SW480 (cell line): ENCODE results near the gene ZBTB20.

Source experiments
- DNase-seq: peaks from one replicate; pipeline ENCODE4 v3.0.0-alpha.2; 2016; ENCODE audit warnings: low spot score

Gene ZBTB20

DNA sequence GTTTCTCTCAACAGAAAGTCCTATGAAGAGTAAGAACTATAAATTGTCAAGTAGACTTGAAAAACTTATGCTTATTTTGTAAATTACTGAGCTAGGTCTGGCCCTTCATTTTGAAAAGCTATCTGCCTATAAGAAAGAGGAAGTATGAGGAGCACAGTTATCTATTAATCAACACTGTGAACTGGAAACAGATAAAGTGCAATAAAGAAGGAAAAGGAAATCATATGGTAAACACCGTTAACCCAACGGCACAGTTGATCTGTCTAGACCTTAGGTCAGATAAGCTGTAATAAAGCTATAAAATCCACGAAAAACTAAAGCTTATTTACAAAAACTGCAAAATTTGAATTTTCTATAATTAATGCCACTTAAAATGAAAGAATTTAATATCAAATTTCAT lies 242.5 kb downstream of the ZBTB20 start:
- DNase-seq = no peak

DNA sequence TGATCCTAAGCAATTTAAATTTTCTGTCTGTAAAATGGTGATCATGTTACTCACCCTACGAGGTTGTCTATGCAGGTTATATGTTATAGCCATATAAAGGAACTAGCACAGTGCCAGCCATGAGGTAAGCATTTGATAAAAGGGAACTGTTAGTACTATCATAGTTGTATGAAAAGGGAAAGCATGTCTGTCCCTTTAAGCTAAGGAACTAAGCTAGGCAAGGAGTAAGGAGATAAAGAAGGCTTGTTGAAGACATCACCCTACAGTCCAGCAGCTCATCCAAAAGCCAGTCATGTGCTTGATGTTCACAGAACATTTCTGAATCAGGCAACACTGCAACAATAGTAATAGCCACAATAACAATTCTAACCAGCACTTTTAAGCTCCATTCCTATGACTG lies 243.9 kb downstream of the ZBTB20 start:
- DNase-seq = no peak

DNA sequence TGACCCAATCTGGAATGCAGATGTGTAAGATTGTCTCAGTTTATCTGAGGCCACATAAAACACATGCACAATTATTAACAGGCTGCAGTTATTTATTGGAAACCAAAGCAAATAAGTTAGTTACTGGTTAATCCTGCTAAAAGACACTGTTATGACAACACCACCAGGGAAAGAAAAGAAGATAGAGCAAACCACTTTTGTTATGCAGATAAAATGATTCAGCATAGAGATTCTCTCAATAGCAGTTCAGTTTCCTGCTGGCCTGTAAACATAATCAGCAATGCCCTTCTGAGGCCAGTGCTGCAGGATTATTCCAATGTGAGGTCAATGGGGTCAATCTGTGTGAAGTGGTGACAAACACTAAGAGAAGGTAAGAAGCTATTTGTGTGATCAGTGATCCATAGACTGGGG lies 244.4 kb downstream of the ZBTB20 start:
- no peak for DNase-seq

DNA sequence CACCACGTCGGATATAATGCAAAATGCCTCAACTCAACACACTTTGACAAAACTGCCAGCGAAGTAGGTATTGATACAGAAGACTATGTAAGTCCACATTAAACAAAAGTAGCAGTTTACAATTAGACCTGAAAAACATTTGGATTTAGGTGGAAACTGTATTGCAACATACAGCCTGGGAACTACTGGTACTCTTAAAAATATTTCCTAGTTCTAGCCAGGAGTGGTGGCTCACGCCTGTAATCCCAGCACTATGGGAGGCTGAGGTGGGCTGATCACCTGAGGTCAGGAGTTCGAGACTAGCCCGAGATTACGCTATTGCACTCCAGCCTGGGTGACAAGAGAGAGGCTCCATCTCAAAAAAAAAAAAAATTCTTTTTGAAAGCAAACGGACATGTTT lies 246.2 kb downstream of the ZBTB20 start:
- no peak for DNase-seq

DNA sequence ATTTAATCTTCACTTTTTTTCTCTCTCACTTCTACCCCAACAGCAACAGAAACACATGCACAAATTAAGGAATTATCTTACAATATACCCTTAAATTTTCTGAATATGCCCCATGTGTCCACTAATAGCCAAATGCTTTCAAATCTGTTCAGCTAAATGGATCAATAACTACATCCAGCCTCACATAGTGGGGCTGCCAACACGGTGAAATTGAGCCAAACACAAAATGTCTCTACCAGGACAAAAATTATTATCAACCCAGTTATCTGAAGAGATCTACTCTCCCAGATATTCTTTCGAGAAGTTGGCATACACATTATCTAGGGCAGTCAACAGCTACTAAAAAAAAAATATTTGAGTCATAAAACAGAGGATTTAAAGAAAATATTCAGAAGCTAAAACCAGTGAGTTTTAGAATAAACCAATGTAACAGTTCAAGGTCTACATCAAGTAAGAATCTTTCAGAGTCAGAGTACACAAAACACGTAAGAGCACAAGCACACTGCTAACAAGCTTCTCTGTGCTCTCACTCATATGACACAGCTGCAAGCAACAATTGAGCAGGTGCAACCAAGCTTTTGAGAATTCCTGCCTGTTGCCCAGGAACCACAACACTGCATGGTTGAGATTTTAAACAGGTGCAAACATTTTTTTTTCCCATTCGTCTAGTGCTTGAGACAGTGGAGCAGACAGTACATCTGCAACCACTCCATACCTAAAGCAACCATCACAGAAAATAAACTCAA lies 247.7 kb downstream of the ZBTB20 start:
- DNase-seq = peak; percentile 74

DNA sequence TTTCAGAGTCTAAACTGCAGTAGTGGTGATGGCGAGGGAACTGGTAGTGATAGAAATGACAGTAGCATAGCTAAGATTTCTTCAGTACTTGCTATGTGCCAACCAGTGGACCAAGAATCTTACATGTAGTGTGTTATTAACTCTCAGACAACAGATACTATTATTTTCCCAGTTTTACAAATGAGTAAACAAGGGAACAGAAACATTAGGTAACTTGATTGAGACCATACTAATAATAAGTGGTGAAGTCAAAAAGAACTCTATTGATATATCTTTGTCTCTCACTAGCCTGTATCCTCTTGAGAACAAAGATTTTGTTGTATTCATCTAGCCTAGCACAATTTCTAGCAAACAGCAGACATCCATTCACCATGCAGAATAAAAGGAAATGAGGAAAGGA lies 250.1 kb downstream of the ZBTB20 start:
- DNase-seq = no peak

DNA sequence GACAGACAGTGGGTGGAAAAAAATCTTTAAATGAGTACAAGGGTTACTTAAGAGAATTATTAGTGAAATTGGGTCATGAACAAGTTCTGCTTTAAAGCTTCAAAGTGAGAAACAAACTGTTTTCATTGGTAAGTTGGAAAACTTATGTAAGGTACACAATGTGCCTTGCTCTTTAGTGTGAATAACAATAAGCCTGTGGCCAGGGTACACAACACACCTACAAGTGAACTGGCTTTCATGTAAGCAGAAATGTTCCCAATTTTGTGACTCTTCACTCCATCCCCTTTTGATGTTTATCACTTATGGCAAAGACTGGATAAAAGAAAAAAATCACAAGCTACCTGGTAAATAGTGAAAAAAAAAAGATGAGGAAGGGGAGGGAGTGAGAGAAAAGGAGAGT lies 253.7 kb downstream of the ZBTB20 start:
- DNase-seq = no peak

DNA sequence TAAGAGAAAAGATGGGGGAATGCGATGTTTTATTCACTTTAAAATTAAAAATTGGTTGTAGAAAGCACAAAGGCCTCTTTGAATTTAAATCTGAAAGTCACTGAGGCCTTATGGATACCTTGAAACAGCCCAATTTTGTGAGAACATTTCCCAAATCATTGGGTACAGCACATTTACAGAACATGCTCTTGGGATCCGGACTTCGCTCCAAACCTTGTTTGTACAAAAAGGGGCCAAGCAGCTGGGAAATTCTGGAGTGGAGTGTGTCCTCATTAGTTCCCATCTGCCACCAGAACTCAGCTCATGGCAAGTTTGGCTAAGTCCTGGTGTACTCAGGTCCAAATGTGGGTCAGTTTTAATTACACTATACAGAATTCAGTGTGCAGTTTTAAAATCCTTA lies 254.2 kb downstream of the ZBTB20 start:
- DNase-seq = no peak

DNA sequence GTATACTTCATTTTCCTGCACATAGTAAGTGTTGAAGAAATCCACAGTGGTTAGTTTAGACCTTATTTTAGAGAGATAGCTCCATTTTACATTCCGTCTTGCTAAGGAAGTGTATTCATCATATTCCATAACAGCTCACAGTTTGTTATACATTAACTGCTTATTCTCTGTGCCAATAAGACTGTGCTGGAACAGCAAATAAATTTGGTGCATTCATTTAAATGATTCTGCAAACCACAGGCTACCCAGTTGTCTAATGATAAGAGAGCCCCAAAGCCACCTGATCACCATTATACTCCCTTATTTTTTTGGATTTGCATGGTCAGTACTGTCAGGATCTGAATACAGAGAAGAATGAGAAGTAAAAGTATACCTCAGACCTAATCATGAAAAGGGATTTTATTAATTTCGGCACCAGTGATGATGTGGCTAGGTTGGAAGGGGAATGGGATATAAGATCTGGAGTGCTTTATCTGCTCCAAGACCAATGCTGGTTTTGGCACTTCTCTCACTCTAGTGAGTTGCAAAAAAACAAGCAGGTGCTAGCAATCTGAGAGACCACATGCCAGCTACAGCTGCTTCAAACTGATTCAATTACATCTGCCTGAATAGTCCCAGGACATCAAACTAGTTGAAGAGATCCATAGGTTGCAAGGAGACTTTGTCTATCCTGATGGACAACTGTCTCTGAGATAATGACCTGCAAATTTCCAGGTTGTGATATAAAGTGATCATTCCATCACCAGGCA lies 254.8 kb downstream of the ZBTB20 start:
- DNase-seq = no peak

DNA sequence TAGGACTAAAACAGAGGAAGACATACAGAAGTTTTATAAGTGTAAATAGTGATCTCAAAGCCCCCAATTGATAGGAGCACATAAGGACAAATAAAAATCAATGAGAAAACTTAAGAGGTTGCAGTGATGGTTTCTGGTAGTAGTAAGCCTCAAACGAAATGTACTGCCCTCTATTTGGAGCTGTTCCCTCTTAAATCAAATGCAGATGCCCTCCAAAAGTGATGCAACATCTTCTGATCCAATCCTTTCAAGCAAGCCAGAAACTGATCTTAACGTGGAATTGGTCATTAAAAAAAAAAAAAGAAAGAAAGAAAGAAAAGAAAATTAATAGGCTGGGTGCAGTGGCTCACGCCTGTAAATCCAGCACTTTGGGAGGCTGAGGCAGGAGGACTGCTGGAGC lies 259.3 kb downstream of the ZBTB20 start:
- DNase-seq = no peak

DNA sequence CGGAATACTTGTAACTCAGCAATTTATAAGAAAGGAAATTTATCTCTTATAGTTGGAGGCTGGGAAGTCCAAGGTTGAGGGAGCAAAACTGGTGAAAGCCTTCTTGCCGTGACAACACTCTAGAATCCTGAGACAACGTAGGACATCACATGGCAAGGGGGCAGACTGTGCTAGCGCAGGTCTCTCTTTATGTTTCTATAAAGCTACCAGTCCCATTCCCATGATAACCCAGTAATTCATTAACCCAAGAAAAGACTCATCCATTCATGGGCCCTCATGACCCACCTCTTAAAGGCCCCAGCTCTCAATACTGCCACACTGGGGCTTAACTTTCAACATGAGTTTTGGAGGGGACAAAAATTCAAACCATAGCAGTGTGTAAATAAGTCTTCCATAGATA lies 260.2 kb downstream of the ZBTB20 start:
- DNase-seq = no peak

DNA sequence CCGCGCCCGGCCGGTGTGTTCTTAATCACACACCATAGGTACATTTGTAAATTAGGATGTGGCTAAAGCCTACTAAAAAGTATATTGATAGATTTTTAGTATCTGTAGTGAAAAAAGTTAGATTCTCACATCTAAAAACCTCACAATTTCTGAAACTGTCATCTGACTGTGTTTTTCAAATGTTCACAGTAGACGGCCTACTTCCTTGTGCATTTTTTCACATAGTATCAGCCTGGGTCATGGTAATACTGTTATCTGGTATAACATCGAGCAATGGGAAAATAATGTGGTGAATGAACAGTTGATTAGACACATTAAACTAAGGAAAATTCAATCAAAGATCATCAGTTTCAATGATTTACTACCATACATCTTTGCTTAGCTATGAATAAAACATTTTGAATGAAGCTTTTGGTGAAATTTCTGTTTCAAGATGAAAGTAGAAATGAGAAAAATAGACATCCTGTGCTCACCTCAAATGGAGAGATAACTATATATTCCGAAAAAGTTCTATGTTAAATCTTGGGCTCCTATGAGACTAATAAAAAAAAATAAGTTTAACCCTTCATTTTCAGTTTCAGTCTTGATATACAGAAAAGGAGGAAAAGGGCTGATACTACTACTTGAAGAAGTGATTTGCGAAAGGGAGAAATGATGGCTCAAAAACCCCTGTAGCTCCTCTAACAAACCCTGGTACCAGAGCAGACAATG lies 262.7 kb downstream of the ZBTB20 start:
- DNase-seq = no peak

DNA sequence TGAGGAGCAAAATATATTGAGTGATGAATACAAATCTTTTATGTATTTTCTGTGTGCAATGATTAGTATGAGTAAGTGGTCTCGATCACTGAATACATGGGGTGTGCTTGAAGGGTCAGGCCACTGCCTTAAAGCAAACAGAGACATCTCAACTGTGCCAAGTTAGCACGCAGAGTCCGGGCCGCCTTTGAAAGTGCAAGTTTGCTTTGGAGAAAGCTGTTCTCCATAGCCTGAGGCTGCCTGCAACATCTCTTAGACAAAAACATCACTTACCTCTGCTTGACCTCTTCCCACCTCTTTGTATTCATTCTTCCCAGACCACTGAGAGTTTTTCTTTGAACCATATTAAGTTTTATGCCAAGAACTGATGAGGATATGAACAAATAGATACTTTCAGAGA lies 267.0 kb downstream of the ZBTB20 start:
- no peak for DNase-seq

DNA sequence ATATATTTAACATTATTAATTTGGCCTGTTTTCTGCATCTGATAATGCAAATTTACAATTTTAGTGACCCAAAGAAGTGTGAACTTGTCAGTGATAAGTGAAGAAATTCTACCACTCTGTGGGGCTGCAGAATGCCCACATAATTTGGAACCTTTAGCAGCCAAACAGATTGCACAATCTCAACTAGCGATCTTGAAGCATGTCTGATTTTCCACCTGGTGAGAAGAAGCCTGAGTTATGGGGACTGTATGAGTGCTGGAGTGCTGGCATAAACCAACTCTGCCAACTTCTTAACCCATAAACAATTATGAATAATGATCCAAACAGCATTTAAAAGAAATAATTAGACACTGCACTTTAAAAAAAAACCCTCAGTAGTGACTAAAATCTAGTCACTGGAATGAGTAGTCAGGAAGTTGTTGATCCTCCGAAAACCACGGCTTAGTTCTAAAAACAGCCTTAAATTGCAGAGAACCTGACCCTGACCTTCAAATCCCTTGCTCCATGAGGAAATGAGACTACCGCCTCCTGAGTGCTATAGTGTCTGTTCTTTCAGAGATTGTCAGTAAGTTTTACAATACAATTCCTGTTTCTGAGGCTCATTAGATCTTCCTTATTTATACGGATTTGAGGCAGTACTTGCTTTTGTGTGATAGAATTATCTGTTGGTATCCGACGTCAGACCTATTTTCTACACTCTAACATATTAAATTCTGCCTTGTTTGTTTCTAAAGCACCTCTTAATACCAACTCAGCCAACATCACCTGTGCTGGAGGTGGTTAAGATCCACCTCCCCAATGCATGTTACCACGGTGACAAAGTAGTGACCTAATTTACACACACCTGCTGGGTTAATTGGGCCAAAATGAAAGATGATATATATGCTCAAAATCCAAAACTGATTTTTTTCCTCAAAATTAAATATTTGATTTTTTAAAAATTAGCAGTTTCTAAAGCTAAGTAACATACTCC lies 267.7 kb downstream of the ZBTB20 start:
- no peak for DNase-seq

DNA sequence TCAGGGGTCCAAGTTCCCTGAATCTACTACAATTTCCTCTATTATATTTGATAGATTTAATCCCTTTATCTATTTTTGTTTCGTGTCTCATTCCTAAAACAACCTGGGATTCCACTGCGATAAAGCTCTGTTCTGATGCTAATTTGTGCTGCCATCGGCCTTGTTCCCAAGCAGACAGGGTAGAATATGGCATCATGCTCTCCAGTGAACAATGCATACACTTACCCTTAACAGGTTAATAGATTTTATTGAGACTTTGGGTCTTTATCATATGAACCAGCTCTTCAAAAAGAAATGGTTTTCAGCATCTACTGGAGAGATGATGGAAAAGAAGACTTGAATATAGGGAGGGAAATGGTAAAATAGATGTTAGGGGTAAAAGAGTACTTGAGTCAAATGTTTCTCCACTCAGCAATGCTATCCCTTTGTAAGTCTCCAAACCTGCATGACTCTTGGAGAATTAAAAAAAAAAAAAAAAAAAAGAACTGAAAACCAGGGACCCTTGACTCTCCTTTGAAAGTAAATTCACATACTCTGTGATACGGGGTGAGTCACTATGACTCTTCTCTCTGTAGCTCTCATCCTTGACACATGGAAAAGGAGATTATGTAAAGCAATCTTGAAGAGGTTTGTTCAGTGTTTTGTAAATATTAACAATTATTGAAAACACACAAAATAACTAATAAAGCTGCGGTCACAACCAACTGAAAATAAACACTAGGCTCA lies 268.8 kb downstream of the ZBTB20 start:
- DNase-seq = no peak

DNA sequence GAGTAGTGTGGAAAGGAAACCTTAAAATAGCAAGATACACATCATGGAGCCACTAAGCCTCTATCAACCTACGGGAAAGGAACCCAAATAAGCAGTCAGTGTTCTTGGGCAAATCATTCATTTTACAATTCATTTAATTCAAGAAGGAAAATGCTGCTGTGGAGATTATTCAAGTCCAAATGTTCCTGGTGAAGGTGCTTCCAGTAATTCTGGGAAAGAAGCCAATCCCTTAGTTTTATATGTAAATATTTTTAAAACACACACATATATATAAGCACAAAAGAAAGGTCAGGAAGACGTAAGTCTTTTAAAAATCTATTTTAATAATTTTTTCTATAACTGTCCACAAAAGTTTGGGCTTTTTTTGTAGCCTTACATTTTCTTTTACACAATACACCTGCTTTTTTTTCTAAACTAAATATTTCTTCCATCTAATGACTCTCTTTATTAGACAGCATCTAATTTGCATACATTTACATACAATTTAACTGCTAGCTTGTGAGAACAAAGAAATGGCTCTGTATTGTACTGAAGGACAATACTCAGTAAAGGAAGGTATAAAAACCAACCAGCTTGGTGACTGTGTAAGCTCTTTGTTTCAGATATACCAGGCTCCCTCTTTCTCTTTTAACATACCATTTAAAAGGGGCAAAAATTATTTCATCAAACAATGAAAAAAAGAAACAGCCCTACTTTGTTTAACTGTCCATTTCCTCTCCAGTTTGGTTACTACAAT lies 269.5 kb downstream of the ZBTB20 start:
- DNase-seq = no peak

DNA sequence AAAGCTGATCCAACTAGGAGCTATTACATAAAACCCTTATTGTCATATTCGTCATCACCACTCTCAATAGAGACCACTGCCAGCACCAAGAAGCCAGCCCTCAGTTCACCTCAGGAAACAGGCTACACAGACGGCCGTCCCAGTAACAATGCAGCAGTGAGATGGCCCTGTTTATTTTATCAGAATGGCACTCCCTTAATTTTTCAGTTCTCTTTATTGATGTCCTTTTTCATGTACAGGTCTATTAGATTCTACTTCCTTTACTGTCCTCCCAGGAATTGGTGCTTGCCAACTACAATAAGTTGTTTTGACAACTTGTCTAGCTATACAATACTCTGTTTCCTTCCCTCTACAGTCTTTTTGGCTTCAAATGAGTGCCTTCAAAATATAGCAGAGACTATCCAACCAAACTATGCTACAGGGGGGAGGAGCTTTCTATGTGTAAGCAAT lies 272.5 kb downstream of the ZBTB20 start:
- DNase-seq = no peak

DNA sequence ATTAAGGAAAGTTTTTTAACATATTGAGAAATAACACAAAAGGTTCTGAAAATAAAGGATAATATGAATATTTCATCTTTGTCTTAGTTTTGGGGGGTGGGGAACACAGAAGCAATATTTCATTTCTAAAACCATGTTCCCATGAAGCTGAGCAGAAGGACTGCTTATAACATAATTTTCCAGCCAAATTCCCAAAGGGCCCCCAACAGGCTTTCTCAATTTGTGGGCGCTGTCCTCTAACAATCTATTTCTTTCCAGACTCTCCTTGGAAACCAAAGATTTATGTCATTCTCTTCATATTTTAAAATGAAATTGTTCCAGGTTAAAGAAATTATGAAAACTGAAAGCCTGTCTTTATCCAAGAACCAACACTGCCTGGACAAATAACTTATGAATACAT lies 273.5 kb downstream of the ZBTB20 start:
- no peak for DNase-seq

DNA sequence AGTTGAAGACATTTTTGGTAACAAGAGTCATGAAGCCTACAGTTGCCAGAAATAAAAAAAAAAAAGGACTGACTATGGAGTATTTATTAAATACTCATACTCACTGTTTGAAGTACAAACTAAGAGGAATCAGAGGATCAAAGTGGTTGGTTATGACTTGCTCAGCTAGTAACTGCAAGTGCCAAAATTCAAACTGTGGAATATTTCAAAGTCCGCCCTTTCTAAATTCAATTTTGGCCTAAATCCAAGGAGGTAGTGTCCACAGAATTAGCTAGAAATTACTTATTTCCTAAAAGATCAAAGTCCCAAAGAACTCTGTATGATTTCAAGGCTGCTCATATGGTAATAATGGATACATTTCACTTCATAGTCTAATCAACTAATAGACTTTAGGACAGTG lies 274.5 kb downstream of the ZBTB20 start:
- DNase-seq = no peak

DNA sequence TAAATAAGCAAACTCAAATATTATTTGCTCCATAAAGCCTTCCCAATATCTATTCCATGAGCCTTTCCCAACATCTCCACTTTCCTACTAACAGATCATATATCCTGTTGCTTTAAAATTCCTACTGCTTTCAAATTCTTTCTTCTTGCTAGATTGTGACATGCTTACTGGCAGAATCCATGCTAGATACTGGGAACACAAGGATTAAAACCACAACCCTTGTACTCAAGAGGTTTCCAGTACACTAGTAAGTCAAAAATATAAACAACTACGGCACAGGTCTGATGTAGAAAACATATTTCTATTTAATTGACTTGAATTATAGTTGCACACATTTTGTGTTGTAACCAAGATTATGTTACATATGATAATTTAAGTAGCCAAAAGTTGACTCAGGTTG lies 275.0 kb downstream of the ZBTB20 start:
- DNase-seq = no peak
